HFF-Myc (cell line): ENCODE data around the gene LPAR1.

Experiments
- DNase-seq: peaks from one replicate; pipeline ENCODE4 v3.0.0-alpha.2; 2011; ENCODE audit warnings: low read depth; ENCODE audit errors: extremely low read depth
- H3K4me3 ChIP-seq: replicated peaks from 2 replicates; pipeline ENCODE4 v1.5.1; 2011; ENCODE audit warnings: low read depth, mild to moderate bottlenecking, control low read depth, low read length
- TF ChIP-seq, protein P1 (sequence below): IDR thresholded peaks from 2 replicates; pipeline ENCODE4 v1.5.1; 2012; ENCODE audit warnings: mild to moderate bottlenecking, low read depth, low read length, control low read depth; ENCODE audit errors: missing control alignments

LPAR1 gene

DNA sequence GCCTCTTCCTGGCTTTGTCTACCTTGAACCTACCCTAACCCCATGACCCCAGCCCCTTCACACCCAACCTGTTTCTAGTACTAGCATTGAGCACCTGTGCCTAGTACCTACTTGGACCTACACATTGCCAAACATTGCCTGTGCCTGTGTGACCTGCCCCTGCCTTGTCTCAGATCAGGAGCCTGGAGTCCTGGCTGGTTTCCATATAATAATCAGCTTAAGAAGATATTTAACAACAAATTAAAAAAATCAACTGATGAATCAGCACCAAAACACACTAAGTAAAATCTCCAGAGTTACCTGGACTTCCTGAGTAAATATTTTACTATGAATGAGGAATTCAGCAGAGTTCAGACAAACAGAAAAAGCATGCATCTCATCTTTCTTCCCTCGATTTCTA, 17.7 kb downstream of the LPAR1 start:
- no peak overlapping the region for H3K4me3 ChIP-seq
- TF ChIP-seq, protein P1, sequence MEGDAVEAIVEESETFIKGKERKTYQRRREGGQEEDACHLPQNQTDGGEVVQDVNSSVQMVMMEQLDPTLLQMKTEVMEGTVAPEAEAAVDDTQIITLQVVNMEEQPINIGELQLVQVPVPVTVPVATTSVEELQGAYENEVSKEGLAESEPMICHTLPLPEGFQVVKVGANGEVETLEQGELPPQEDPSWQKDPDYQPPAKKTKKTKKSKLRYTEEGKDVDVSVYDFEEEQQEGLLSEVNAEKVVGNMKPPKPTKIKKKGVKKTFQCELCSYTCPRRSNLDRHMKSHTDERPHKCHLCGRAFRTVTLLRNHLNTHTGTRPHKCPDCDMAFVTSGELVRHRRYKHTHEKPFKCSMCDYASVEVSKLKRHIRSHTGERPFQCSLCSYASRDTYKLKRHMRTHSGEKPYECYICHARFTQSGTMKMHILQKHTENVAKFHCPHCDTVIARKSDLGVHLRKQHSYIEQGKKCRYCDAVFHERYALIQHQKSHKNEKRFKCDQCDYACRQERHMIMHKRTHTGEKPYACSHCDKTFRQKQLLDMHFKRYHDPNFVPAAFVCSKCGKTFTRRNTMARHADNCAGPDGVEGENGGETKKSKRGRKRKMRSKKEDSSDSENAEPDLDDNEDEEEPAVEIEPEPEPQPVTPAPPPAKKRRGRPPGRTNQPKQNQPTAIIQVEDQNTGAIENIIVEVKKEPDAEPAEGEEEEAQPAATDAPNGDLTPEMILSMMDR: no peak
- DNase-seq: no peak

DNA sequence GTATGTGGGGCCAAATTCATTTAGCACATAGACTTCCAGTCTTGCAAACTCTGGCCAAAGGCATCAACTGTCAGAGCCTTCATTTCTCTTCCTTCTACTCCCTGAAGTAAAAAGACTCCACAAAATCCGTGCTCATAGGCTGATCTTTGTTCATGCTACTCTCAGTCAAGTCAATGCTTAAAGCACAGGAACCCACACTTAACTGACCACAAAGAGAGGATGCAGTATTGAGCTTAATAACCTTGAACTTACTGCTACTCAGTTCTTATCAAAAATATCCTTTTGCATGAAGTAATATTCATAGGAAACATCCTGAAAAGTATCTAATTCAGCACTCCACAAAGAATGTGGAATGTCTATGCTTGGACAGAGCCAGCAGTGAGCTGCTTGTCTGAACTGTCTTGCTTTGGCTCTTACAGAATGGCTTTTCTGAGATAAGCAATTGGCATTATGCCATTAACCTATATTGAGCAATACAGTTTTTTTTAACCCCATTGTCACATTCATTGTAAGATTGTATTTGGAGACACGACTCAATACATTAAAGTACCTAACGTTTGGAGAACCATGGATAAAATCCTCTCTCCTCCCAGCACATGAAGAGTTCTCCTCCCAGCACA, 21.7 kb downstream of the LPAR1 start:
- DNase-seq: no peak
- TF ChIP-seq, protein P1: no peak
- no peak overlapping the region for H3K4me3 ChIP-seq

DNA sequence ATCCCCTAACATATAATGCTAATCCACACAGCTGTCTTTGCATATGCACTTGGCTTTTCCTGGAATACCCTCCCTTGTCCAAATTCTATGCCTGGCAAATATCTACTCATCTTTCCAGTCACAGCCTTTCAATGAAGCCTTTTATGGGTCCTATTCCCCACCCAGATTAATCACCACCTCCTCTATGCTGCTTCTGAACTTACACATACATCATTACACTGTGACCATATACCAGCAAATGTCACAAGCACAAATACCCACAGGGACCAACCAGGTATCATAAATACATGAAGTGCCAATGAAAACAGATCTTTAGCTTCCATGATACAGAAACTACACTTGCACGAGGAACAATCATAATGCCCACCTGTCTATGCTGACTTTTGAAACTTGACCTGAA, 22.3 kb downstream of the LPAR1 start:
- TF ChIP-seq, protein P1: no peak
- DNase-seq: no peak
- H3K4me3 ChIP-seq: no peak overlapping the region

DNA sequence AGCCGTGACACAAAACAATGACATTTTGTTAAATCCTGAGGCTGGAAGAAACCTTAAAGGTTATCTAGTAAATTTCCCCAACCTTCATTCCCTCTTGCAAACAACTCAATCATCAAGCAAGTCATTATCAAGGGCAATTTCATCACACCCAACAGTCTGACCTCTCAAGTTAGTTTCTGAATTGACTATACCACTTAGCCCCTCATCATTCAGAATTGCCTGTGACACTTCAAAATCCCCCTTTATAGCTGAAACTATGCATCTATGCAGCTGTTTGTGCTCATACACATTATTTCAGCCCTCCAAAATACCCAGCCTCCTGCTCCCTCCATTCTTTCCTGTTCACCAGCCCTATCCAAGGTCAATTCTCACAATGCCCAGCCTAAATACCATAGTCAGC, 24.6 kb downstream of the LPAR1 start:
- no peak for DNase-seq
- TF ChIP-seq, protein P1: no peak
- no peak overlapping the region for H3K4me3 ChIP-seq

DNA sequence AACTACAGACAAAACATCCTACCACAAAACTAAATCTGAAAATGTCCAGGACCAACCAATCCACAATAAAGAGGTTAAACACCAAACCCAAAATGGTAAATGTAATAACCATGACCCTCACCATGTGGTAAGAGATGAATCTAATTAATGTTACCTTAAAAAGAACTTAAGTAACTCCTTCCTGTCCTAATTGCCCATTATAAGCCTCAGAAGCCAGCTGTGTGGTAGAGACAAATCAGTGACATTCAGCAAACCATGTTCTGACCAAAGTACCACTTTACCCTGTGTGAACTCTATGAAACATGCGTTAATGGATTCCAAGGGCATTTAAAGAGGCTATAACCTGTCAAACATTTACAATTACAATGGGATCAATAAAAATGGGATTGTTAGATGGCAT, 25.0 kb downstream of the LPAR1 start:
- TF ChIP-seq, protein P1: no peak
- H3K4me3 ChIP-seq: no peak overlapping the region
- no peak for DNase-seq

DNA sequence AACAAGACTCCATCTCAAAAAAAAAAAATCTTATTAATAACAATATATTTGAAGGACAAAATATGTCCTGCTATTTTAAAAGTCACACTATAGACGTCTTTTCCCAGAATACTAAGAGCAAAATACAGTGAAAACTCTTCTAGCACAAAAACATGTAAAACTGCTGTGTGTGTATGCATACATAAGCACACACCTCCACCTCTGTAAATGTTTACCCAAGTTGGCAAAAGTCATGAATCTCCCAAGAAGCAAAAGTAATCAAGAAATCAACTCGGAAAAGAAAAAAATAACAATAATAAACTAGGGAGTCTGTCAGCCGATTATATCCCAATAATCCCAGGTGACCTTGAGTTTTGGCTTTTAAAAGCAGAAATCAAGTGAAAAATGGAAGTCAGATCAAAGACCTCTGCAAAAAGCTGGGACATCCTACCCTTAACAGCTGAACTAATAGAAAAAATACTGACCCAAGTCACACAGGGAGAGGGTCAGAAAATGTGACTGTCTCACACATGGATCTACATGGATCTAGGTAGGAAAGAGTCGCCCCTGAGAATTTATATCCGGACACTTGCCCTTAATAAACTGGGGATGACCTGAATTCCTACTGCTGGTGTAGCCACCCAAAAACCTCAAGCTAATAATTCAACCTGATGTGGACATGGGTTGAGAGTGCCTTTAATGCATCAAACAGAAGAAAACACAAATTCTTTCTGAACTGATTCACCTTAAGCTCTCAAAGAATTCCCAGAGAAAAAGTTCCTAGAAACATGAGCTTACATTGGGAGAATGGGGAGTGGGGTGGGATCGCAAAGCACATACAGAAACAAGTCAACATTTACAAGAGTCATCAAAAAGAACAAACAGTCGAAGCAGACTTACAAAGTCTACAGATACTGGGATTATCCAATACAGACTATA, 29.9 kb downstream of the LPAR1 start:
- no peak for DNase-seq
- TF ChIP-seq, protein P1: no peak
- H3K4me3 ChIP-seq: no peak overlapping the region
